B cell (primary cell): ENCODE measurements around the gene HOXD4. TPM values are rescaled to one million over a fixed set of nuclear protein-coding genes. Genes with fewer than 3 reads are reported as not detected.
A peak's percentile ranks its signal among the peaks of the same experiment; 100 is the strongest.

ENCODE experiments used
- ATAC-seq: fragments of 200-7000 bp; cut with Tn5 transposase; one replicate; pipeline ENCODE4 v1.10.0; 2021; ENCODE audit warnings: low read depth, mild to moderate bottlenecking, moderate number of reproducible peaks, moderate library complexity
- CTCF ChIA-PET: fragments of 350-600 bp; sonication (Branson Sonifier 250); formaldehyde crosslinking; loops from one replicate; lab custom pipeline; 2021; ENCODE audit warnings: antibody characterized with exemption, inconsistent platforms; lab: Charles Lee
- POLR2A ChIA-PET: fragments of 350-600 bp; sonication (Branson Sonifier 250); formaldehyde crosslinking; loops from one replicate; lab custom pipeline; 2021; ENCODE audit warnings: antibody characterized with exemption; lab: Charles Lee
- DNase-seq: peaks from one replicate; pipeline ENCODE4 v3.0.0; 2013
- H2AFZ ChIP-seq: 2 replicates; pipeline ENCODE4 v1.6.1; 2012; ENCODE audit warnings: mild to moderate bottlenecking, low read depth, low read length; ENCODE audit not compliant: insufficient read depth, poor library complexity, severe bottlenecking
- H3K27ac ChIP-seq, 2 donors: 1 replicate in 1 of 2; 2 replicates in 1 of 2; pipeline ENCODE4 v1.5.1; 2012 to 2013; ENCODE audit warnings: low read length in 2 of 2, mild to moderate bottlenecking in 2 of 2, moderate library complexity in 1 of 2
- H3K27me3 ChIP-seq, 4 experiments: fragments of 200-600 bp in 1 of 4; sonication (generic) in 1 of 4; replicated peaks in 1 of 4; 1 replicate in 2 of 4; 2 replicates in 2 of 4; pipeline versions ENCODE4 v1.6.1 to v1.7.0; 2013 to 2016; ENCODE audit warnings: low read length in 3 of 4, mild to moderate bottlenecking in 2 of 4, mixed read lengths in 1 of 4, moderate library complexity in 1 of 4; ENCODE audit not compliant: insufficient read depth in 4 of 4, control insufficient read depth in 3 of 4; ENCODE audit errors: control extremely low read depth in 1 of 4
- H3K36me3 ChIP-seq, 2 experiments: replicated peaks in 1 of 2; 1 replicate in 1 of 2; 2 replicates in 1 of 2; pipeline versions ENCODE4 v1.6.1 to v1.7.1; 2013; ENCODE audit warnings: low read length in 1 of 2; ENCODE audit not compliant: insufficient read depth in 2 of 2, control insufficient read depth in 1 of 2; ENCODE audit errors: control extremely low read depth in 1 of 2, extremely low read depth in 1 of 2
- H3K4me1 ChIP-seq, 2 donors: fragments of 200-600 bp in 1 of 2; sonication (generic) in 1 of 2; 1 replicate in 1 of 2; 2 replicates in 1 of 2; pipeline versions ENCODE4 v1.5.1 to v1.6.1; 2013 to 2017; ENCODE audit warnings: low read length in 2 of 2; ENCODE audit not compliant: control insufficient read depth in 2 of 2, insufficient read depth in 2 of 2
- H3K4me2 ChIP-seq: replicated peaks from 2 replicates; pipeline ENCODE3; 2012; ENCODE audit warnings: mild to moderate bottlenecking, low read depth, low read length; ENCODE audit not compliant: poor library complexity, severe bottlenecking
- H3K4me3 ChIP-seq, 5 experiments: fragments of 200-600 bp in 1 of 5; sonication (generic) in 1 of 5; 1 replicate in 3 of 5; 2 replicates in 2 of 5; pipeline versions ENCODE4 v1.5.1 to v1.7.0; 2011 to 2016; ENCODE audit warnings: low read length in 4 of 5, mild to moderate bottlenecking in 4 of 5, low read depth in 2 of 5, control low read depth in 1 of 5, moderate library complexity in 1 of 5; ENCODE audit not compliant: insufficient read depth in 1 of 5; ENCODE audit errors: control extremely low read depth in 1 of 5, extremely low read depth in 1 of 5
- H3K79me2 ChIP-seq: fragments of 200-600 bp; sonication (generic); one replicate; pipeline ENCODE4 v1.6.0; 2016; ENCODE audit warnings: low read length; ENCODE audit not compliant: control insufficient read depth, insufficient read depth
- H3K9ac ChIP-seq: fragments of 200-600 bp; sonication (generic); 2 replicates; pipeline ENCODE4 v1.6.1; 2017; ENCODE audit warnings: mild to moderate bottlenecking, low read length, moderate library complexity
- H3K9me3 ChIP-seq, 3 donors: one replicate each; pipeline versions ENCODE4 v1.6.1 to v1.7.1; 2013; ENCODE audit warnings: low read length in 2 of 3; ENCODE audit not compliant: control insufficient read depth in 2 of 3, insufficient read depth in 1 of 3; ENCODE audit errors: control extremely low read depth in 1 of 3
- H4K20me1 ChIP-seq: 2 replicates; pipeline ENCODE4 v1.6.0; 2012; ENCODE audit warnings: mild to moderate bottlenecking, low read length; ENCODE audit not compliant: insufficient read depth, control insufficient read depth, poor library complexity, severe bottlenecking
- H3K27ac Mint-ChIP-seq: one replicate; pipeline ENCODE4 v1.8.0; 2021; ENCODE audit warnings: mixed read lengths
- H3K27me3 Mint-ChIP-seq: one replicate; pipeline ENCODE4 v1.8.0; 2021; ENCODE audit warnings: mixed read lengths
- H3K4me1 Mint-ChIP-seq: one replicate; pipeline ENCODE4 v1.8.0; 2021; ENCODE audit warnings: mixed read lengths
- H3K4me3 Mint-ChIP-seq: one replicate; pipeline ENCODE4 v1.8.0; 2021; ENCODE audit warnings: mixed read lengths
- H3K9me3 Mint-ChIP-seq: one replicate; pipeline ENCODE4 v1.8.0; 2022; ENCODE audit warnings: mixed read lengths; ENCODE audit not compliant: insufficient read depth
- EZH2 ChIP-seq: IDR thresholded peaks from 2 replicates; pipeline ENCODE4 v1.6.1; 2012; ENCODE audit warnings: borderline replicate concordance, low read depth, mild to moderate bottlenecking, moderate library complexity, low read length; ENCODE audit not compliant: insufficient read depth, poor library complexity, severe bottlenecking
- whole genome bisulfite sequencing: methylation state at CpG from one replicate; pipeline ENCODE4 v1.1.5; 2013; ENCODE audit warnings: missing lambda C conversion rate; ENCODE audit not compliant: insufficient coverage; 5-methylcytosine and 5-hydroxymethylcytosine counted together
- intact Hi-C: fragments of 100-400 bp; cut with micrococcal nuclease; formaldehyde crosslinking; loops from one replicate; pipeline ENCODE4 v1.10.0; 2022
- polyA plus RNA-seq: library from polyadenylated mRNA; depleted of rRNA; stranded (reverse); fragments of >200 nt; gene quantifications from 2 replicates; pipeline ENCODE4 v1.2.3, GENCODE V29; 2012
- total RNA-seq, 2 donors: library from RNA; stranded (reverse); fragments of 120-200 nt in 1 of 2; gene quantifications; 1 replicate in 1 of 2; 2 replicates in 1 of 2; pipeline versions ENCODE4 v1.2.3 to v1.2.4, GENCODE V29; 2013 to 2022
- TF ChIP-seq, protein P1 (sequence below): fragments of 200-600 bp; IDR thresholded peaks from one replicate; pipeline ENCODE4 v1.8.0; 2022; ENCODE audit warnings: antibody characterized with exemption, mild to moderate bottlenecking

HOXD4 gene
- total and polyA plus RNA-seq, 2 donors (not counting 1 experiment from before 2014, with no cell fraction given) = not detected

DNA sequence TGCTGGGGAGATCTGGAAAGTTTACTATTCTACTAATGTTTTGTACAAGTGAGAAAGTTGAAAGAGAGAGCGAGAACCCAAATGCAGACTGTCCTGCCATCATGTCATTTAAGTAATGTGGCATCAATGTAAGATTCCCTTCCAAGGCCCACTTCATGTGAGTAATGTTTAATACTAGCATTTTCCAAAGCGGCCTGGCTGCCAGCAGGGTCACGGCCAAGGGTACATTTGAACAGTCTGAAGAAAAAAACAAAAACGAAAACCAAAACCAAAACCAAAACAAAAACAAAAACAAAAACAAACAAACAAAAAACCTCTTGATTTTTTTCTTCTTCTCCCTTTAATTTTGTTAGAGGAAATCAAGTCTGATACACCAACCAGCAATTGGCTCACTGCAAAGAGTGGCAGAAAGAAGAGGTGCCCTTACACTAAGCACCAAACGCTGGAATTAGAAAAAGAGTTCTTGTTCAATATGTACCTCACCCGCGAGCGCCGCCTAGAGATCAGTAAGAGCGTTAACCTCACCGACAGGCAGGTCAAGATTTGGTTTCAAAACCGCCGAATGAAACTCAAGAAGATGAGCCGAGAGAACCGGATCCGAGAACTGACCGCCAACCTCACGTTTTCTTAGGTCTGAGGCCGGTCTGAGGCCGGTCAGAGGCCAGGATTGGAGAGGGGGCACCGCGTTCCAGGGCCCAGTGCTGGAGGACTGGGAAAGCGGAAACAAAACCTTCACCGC lies 32.6 kb upstream of the HOXD4 start:
- POLR2A ChIA-PET = no interaction called here
- H3K4me2 ChIP-seq = no peak overlapping the region
- H3K27ac ChIP-seq = no peak overlapping the region
- no peak overlapping the region for H3K4me3 ChIP-seq
- peaks cover 0 to 65% (median 2%) of the 10 kb centered on the region in 3 donors for H3K9me3 ChIP-seq
- 11% methylated on average over 18 of the region's 24 CpGs for WGBS
- intact Hi-C loops = no loop called here
- H3K27me3 Mint-ChIP-seq = peaks cover 71% of the 10 kb centered on the region
- no peak overlapping the region for H3K4me3 Mint-ChIP-seq
- H3K79me2 ChIP-seq = no peaks in the 10 kb centered on the region
- H2AFZ ChIP-seq = no peak overlapping the region
- no peaks in the 10 kb centered on the region for H4K20me1 ChIP-seq
- no peak overlapping the region for H3K9ac ChIP-seq
- H3K4me1 ChIP-seq = peaks cover 5 to 32% of the 10 kb centered on the region in 2 donors
- peaks cover 9% of the 10 kb centered on the region for H3K4me1 Mint-ChIP-seq
- CTCF ChIA-PET = no interaction called here
- no peaks in the 10 kb centered on the region for H3K36me3 ChIP-seq
- TF ChIP-seq EZH2 = no peak
- TF ChIP-seq, protein P1, sequence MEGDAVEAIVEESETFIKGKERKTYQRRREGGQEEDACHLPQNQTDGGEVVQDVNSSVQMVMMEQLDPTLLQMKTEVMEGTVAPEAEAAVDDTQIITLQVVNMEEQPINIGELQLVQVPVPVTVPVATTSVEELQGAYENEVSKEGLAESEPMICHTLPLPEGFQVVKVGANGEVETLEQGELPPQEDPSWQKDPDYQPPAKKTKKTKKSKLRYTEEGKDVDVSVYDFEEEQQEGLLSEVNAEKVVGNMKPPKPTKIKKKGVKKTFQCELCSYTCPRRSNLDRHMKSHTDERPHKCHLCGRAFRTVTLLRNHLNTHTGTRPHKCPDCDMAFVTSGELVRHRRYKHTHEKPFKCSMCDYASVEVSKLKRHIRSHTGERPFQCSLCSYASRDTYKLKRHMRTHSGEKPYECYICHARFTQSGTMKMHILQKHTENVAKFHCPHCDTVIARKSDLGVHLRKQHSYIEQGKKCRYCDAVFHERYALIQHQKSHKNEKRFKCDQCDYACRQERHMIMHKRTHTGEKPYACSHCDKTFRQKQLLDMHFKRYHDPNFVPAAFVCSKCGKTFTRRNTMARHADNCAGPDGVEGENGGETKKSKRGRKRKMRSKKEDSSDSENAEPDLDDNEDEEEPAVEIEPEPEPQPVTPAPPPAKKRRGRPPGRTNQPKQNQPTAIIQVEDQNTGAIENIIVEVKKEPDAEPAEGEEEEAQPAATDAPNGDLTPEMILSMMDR = peak; percentile 34
- peaks cover 2% of the 10 kb centered on the region for H3K9me3 Mint-ChIP-seq
- no peak overlapping the region for H3K27ac Mint-ChIP-seq
- no peak for ATAC-seq
- peaks cover 0 to 92% (median 71%) of the 10 kb centered on the region in 4 experiments for H3K27me3 ChIP-seq
- no peak for DNase-seq
